Erythroblast (primary cell): ENCODE results near the gene KIF1B.

Source experiments
- GATA1 ChIP-seq: IDR thresholded peaks from 2 replicates; pipeline ENCODE4 v1.6.1; 2011; ENCODE audit warnings: low read depth, mild to moderate bottlenecking, control low read depth, low read length, moderate library complexity
- POLR2A ChIP-seq: IDR thresholded peaks from 2 replicates; pipeline ENCODE4 v1.6.1; 2011; ENCODE audit warnings: mild to moderate bottlenecking, low read length

DNA sequence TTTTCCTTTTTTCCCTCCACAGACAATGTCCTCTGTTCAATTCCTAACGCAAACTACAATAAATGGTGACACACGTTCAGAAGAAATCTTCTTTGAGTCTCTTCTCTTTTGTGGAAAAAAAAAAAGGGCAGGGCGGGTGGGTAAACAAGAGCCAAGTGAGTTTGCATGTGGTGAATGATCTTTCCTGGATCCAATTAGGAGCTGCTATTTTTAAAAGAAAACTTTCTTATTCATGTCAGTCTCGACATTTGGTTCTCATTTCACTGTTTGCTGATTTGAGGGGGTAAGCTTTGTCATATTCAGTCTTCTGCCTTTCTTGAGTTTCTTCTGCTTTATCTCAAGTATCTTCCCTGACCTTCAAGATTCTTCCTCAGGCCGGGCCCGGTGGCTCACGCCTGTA, 29.2 kb upstream of the KIF1B start:
- no peak for TF ChIP-seq POLR2A
- no peak for TF ChIP-seq GATA1
